ENCODE results near the gene DIMT1.

The DIMT1 gene

DNA sequence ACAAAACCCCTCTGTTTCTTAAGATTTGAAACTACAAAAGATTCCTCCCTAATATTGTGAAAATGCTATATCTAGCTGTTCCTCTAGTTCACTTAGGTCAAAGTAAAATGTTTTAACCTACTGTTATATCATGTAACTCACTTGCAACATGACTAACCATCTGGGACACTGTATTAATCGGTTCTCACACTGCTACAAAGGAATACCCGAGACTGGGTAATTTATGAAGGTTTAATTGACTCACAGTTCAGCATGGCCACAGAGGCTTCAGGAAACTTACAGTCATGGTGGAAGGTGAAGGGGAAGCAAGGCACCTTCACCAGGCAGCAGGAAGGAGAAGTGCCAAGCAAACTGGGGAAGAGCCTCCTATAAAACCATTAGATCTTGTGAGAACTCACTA lies 34.7 kb downstream of the DIMT1 start:
- no peak for DNase-seq (ENCODE audit: low read depth)

DNA sequence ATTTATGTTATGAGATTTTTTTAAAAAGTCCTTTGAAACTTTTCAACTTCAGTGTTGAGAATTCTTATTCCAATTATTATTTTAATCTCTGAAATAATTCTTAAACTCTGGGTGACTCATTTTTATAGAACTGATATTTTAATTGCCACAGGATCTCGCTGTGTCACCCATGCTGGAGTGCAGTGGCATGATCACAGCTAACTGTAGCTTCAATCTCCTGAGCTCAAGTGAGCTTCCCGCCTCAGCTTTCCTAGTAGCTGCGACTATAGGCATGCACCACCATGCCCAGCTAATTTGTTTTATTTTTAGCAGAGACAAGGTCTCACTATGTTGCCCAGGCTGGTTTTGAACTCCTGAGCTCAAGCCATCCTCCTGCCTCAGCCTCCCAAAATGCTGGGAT lies 41.0 kb downstream of the DIMT1 start:
- DNase-seq (ENCODE audit: low read depth) = no peak

DNA sequence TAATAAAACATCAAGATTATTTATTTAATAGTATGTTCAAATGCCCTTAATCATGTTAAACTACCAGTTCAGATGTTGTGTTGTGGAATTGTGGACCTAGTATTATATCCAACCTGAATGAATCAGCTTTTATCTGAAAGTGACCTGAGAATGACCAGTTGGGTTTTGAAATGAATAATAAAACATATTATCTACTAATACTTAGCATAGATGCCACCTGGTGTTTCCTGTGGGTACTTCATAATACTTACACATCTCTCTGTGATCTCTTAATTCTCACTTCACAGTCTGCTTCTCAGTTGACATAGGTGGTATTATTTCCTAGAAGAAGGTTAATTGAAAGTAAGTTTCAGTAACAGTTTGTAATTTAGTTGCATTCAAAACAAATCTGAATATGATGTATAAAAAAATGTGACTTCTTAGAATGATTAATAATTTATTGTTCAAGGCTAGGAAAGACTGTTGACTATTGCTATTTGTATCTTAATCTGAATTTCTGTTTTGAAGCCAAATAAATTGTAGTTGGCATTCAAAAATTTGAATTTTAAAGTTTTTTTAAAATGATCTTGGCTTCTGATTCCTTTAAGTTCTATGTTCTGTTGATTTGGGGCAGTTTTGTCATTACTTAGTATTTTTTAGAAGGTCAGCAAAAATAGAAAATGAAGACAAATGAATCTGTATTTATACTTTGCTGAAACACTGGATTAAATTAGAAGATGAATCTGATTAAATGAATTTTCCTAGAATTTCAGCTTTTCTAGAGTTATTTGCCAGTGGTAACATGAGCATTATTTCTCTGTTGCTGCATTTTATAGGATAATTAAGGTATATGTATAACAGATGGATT lies 49.5 kb downstream of the DIMT1 start:
- no peak for DNase-seq (ENCODE audit: low read depth)

DNA sequence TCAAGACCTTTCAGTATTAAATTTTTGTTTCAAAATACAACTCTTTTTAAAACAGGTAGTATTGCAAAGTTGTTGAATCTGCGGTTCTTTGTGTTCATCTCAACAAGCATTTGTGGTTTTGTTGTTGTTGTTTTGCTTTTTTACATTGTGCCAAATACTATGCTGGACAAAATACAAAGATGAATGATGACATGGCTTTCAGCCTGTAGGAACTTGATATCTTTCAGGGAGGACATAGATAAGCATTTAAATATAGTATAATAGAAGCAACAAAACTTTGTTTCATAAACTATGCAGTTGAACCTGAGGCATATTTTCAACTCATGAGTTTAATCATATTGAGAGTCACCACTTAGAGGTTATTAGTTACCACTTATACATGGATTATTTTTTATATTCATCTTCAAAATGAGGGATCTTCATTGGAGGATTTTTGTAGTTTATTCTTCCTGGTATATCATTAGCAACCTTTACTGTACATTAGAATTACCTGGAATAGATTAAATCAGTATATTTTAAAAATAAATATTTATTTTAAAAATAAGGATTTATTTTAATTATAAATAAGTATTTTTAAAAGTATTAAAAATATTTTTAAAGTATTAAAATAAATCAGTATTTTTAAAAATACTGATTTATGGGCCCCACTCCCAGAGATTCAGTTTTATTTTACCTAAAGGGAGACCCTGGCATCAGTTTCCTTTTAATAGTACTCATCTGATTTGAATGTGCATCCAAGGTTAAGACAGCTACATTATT lies 54.8 kb downstream of the DIMT1 start:
- no peak for DNase-seq (ENCODE audit: low read depth)

DNA sequence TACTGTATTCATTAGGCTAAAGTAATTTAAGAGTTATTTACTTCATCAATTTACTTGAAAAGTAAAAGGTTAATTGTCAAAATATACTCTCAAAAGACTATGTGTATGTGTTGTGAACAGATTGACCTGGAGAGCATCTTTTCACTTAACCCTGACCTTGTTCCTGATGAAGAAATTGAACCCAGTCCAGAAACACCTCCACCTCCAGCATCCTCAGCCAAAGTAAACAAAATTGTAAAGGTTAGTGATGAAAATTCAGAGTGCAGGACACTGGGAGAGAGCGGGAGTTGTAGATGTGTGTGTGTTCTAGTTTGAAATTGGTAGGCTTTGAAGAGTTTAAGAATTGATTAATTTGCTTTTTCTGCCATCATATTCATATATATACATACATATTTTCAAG lies 55.8 kb downstream of the DIMT1 start:
- DNase-seq (ENCODE audit: low read depth) = no peak

DNA sequence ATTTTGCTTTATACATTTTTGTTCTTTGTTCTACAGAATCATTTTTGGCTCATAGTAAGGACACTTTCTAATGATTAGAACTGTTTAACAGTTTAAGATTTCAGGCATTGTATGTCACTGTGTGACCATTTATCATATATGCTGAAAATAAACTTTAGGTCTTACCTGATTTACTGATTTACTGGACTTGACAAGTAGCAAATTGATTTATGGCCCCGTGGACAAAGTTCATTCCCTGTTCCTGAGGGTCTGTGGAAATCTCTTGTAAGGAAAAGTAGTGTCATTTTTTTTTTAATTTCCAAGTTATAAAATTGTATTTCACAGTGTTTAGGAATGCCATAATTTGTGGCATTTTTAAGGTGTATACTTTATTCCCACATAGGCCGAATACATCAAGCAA lies 57.0 kb downstream of the DIMT1 start:
- no peak for DNase-seq (ENCODE audit: low read depth)

DNA sequence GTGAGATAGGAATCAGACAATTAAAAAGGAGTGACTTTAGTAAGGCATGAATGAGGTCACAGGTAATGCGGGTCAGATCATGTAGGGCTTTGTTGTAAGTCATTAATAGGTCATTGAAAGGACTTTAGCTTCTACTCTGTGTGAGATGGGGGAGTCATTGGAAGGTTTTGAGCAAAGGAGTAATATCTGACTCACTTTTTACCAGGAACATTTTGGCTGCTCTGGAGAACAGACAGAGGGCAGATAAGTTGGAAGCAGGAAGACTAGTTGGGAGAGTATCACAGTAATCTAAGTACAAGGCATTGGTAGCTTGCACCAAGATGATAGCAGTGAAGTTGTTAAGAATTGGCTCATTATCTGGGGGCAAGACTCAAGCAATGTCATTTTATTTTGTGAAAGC lies 60.3 kb downstream of the DIMT1 start:
- no peak for DNase-seq (ENCODE audit: low read depth)

DNA sequence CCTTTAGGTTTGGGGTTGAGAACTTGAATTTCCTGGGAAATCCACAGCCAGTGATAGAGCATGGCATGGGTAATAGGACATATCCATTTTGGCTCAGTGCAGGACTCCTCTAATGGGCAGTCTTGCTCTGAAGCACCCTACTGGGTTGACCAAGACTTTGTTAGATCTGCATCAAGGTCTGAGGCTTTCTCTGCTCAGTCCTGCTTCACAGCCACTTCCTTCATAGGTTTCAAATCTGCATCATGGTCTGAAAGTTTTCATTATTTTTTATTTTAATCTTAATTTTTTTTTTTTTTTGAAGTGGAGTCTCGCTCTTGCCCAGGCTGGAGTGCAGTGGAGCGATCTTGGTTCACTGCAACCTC lies 61.2 kb downstream of the DIMT1 start:
- DNase-seq (ENCODE audit: low read depth) = no peak

DNA sequence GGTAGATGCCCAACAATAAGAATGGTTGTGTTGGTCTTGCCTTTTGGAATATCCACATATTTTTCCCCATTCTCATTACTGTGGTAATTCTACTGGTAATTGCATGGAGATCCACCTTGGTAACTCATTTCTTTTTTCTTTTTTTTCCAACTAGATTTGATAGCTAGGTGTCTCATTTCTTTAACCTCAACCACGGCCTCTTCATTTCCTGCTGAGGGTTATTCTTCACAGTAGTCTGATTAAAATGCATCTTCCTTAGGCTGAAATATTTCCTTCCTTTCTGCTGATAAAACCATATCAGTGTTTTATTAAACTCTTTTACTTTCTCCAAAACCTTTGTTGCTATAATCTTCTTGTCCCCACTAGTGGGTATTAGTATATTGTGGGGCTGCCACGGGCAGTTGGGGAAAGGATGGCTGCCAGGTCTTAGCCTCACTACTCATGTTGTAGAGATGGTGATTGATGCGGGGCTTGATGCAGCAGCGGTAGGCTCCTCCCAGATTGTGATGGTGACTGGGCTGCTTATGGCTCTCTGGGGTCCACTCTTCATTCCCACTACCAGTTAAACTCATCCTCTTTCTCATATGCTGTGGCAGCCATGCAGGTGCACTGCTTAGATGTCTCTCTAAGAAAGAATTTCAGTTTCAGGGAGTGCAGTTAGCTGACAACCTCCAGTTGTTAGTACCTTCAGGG lies 61.8 kb downstream of the DIMT1 start:
- no peak for DNase-seq (ENCODE audit: low read depth)

DNA sequence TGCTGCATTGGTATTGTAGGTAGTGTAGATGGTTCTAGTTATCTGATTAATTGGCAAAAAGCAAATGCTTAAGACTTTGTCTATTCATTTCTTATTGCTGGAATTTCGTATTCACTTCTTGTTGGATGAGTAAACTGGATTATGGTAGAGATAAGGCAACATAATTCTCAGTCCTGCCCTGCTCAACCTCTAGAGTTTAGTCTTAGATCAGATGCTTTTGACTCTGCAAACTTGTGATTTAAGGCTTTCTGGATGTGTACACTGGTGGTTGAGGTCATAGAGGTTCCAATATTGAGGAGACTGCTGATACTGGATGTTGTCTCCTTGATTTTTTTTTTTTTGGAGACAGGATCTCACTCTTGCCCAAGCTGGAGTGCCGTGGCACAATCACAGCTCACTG lies 62.7 kb downstream of the DIMT1 start:
- DNase-seq (ENCODE audit: low read depth) = no peak

DNA sequence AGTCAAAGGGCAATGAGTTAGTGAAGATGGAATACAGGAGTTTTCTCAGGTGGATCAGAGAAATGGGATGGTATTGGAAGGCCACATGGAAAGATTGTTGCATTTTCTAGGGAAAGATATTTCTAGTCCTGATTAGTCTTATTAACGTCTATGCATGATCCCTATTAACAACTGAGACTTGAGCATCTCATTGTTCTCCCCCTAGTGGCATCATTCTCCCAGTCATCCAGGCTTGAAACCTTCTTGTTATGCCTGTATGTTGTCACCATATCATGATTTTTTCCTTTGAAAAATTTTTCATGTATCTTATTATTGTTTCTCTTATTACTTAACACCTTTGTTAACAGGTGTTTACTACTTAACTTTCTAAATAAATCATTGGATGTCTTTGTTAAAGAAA lies 63.3 kb downstream of the DIMT1 start:
- no peak for DNase-seq (ENCODE audit: low read depth)

Measured in stimulated activated CD8-positive, alpha-beta memory T cell treated with anti-CD3 and anti-CD28 coated beads, Interleukin-12 subunit alpha, Interleukin-12 subunit beta, amount 100 ng/mL, for 1 hour (primary cell).